HG02763 (cell line): ENCODE data around the gene REEP3.
A peak's percentile ranks its signal among the peaks of the same experiment; 100 is the strongest.

ENCODE experiments used
- ATAC-seq: cut with Tn5 transposase; IDR thresholded peaks from one replicate; pipeline ENCODE4 v1.9.1; 2021; ENCODE audit warnings: mild to moderate bottlenecking, moderate library complexity; ENCODE audit not compliant: unreplicated experiment

Gene REEP3

GRCh38 chr10:63505562-63505961 lies 15.6 kb upstream of the REEP3 start:
- ATAC-seq: no peak

DNA sequence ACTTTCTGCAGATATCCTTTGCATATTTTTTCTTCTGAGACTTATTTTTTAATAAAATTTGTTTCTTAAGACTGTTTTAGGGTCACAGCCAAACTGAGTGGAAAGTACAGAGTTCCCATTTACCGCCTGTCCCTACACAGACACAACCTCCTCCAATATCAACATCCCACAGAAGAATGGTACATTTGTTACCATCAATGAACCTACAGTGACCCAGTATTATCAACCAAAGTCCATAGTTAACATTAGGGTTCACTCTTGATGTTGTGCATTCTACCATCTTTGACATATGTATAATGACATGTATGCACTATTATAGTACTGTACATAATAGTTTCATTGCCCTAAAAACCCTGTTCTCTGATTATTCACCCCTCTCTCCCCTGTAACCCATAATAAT lies 14.6 kb upstream of the REEP3 start:
- no peak for ATAC-seq

DNA sequence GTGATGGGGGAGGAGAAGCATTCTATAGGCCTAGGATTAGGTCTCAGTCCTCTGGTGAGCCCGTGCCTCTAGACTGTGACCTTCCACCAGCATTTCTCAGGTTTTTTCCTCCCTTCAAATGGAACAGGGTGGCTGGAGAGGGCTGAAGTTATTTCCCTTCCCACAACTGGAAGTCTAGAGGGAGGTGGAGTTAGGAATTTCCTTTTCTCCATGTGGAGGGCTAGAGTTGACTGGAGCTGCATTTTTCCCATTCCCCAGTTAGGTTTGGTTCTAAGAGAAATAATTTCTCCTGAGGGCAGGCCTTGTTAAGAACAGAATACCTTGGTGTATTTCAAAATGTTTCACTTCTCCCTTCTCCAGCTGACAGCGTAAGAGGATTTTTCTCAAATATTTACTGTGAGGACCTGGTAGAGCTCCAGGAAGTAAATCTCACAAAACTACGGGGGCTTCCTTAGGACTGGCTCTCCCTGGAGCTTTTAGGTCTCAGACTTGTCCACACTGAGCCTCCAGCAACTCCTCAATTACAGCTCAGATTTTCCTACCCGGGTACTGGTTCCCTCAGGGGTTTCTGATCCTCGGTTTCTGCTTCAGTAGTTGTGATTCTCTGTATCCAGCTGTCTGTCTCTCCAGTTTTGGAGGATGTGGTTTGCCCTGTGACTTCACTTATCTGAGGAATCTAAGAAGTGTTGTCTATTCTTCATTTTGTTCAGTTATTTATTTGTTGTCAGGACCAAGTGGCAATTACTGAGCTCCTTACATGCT lies 6.0 kb upstream of the REEP3 start:
- no peak for ATAC-seq

GRCh38 chr10:63516207-63516606 lies 5.0 kb upstream of the REEP3 start:
- ATAC-seq: no peak

DNA sequence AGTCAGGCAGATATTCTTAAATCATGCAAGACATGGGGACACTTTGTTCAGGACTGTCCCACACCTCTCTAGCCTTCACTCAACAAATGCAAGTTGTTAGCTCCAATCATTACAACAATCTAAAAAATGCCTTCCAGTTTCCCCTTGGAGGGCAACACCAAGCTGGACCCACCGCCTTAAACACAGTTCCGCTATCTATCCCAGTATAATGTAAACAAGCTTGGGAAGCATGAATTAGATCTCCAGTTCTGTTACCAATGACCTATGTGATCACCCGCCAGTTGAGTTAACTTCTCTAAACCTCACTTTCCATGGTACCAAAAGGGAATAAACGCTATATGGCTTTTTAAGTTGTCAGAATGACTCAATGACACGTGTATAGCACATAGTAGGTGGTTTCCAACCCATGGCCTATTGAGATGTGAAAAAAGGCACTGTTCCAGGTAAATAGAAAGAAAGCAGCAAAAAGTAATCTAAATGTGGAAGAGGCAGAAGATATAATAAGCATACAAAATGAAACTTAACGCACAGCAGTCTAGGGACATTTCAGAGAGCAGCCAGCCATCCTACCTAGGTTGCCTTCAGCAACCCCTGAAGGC lies 2.4 kb upstream of the REEP3 start:
- ATAC-seq: no peak

DNA sequence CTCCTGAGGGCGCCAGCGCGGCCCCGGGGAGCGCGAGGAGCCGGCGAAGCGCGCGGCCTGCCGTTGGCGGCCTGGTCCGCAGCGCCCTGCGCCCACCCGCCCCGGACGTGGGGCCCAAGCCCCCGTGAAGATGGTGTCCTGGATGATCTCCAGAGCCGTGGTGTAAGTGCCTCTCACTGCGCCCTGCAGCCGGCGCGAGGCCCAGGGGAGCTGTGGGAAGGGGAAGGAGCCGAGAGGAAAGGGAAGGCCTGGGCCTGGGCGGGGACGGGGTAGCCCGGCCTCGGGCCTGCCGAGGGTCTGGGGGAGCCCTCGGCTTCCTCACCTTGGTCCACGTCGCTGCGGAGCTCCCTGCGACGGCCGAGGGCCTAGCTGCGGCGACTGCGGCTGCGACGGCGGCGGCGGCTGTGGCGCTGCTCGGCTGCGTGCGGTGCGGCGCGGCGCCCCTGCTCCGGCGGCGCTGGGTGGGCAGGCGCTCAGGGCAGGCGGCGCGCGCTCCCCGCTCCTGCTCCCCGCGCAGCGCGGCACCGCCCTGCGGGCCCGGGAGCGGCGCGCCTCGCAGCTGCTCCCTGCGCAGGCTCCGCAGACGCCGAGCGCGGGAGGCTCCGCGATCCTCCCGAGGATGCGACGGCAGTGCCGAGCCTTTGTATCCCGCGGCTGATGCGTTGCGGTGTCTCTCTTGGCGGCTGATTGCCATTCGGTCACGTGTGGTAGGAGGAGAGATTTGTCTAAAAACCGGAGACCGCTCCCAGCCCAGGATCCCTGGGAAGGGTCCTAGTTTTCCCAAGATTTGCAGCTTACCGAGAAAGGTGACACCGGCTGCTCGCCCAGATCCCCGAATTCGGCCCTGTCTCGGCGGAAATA lies 445 bp downstream of the REEP3 start:
- ATAC-seq: peak; percentile 70

- ATAC-seq: no peak
These were observed 1.1 kb downstream of the REEP3 start for GRCh38 chr10:63522277-63522687.

- ATAC-seq: no peak
These were observed 1.8 kb downstream of the REEP3 start for GRCh38 chr10:63522995-63523394.

DNA sequence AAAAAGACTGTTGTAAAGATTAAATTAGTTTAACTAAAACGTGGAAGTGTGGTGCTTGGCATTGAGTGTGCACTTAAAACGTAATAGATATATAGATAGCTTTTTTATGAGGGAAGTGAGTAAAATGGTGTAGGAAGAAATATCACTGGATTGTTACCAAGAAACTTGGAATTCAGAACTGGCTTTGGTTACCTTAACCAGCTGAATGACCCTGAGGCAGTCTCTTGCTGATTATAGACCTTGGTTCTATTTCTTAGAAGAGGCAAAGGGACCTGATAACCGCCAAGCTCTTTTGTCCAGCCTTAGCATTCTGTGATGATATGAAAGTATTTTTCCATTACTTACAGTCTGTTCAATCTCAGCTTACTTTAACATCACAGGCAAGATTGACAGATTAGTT lies 3.8 kb downstream of the REEP3 start:
- no peak for ATAC-seq

DNA sequence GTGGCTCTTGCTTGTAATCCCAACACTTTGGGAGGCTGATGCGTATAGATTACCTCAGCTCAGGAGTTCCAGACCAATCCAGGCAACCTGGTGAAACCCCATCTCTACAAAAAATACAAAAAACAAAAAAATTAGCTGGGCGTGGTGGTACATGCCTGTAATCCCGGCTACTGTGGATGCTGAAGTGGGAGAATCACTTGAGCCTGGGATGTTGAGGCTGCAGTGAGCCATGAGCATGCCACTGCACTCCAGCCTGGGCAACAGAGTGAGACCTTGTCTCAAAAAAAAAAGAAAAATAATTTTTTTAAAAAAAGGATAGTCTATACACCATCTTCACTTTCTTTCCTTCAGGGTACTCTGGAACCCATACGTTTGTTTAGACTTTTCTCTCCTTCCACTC lies 6.2 kb downstream of the REEP3 start:
- ATAC-seq: no peak

- no peak for ATAC-seq
These were observed 7.0 kb downstream of the REEP3 start for GRCh38 chr10:63528084-63528744.

DNA sequence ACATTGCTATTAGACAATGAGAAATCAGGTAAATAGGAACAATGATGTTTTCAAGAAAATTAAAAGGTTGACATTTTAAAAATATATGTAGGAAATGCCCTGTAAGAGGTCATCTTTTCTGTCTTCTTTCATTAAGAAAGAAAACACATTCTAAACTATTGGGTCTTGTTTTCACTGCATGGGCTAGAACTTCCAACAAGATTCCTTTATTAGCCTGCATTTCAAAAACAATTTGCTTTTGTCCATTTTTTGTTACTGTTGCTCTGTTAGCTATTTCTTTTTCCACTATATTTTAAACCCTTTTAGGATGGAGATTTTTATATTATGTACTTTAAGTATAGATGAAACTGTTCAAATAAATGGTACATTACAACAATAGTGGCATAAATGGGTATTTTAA lies 9.2 kb downstream of the REEP3 start:
- no peak for ATAC-seq

GRCh38 chr10:63534723-63535122 lies 13.5 kb downstream of the REEP3 start:
- no peak for ATAC-seq

- ATAC-seq: no peak
These were observed 15.5 kb downstream of the REEP3 start for GRCh38 chr10:63536698-63537097.

GRCh38 chr10:63537536-63537935 lies 16.3 kb downstream of the REEP3 start:
- no peak for ATAC-seq

DNA sequence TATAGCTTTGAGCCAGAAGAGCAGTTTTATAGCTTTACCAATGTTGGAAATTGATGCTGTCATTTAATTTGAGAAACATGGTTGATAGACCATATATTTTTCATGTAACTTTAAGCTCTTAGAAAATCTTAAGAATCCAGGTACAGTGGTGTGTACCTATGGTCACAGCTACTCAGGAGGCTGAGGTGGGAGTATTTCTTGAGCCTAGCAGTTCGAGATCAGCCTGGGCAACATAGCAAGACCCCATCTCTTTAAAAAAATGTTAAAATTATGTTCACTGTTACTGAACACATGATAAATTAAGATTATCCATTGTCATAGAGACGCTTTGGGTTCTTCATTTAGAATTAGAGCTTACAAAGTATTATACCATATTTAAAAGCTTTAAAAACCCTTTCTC lies 18.2 kb downstream of the REEP3 start:
- ATAC-seq: no peak

DNA sequence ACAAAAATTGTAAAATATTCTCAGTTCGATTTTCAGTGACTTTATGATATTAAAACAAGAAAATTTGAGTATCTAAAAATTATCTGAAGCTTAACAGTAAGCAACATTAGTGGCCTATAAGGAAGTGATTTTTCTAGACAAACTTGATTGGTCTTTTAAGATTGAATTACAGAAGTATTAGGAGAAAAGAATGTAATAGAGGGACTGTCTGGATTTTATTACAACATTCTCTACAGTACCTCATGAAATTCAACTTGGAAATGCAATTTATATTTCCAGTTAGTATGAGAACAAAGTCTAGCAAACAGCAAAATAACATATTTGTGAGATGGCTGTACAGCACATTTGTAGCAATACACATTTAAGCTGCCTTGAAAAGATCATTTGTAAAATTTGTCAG lies 18.8 kb downstream of the REEP3 start:
- no peak for ATAC-seq

GRCh38 chr10:63542835-63543575 lies 21.8 kb downstream of the REEP3 start:
- ATAC-seq: no peak

DNA sequence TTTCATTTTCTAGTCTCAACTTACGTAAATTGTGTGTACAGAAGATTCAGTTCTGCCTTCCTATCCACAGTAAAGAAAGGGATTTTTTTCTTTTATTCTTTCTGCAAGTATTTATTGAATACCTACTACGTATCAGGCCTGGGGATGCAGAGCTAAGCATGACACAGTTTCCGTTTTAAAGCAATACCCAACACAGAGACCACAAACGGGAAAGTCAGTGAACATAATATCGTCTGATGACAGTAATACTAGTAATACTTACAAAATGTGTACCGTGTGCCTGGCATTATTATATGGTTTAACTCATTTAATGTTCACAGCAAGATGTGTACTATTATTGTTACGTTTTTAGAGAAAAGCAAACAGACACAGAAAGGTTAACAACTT lies 22.4 kb downstream of the REEP3 start:
- no peak for ATAC-seq

GRCh38 chr10:63544418-63544817 lies 23.2 kb downstream of the REEP3 start:
- ATAC-seq: no peak
